GM19452 (cell line): ENCODE measurements around the gene GGACT.
A peak's percentile ranks its signal among the peaks of the same experiment; 100 is the strongest.

ENCODE experiments used
- ATAC-seq: cut with Tn5 transposase; IDR thresholded peaks from one replicate; pipeline ENCODE4 v1.9.1; 2021; ENCODE audit not compliant: unreplicated experiment

Gene GGACT

GRCh38 chr13:100552755-100553154 is 35.8 kb downstream of the GGACT start:
- no peak for ATAC-seq

GRCh38 chr13:100549316-100549715 is 39.3 kb downstream of the GGACT start:
- no peak for ATAC-seq

- no peak for ATAC-seq
Measured at GRCh38 chr13:100547791-100548201, 40.8 kb downstream of the GGACT start.

GRCh38 chr13:100546713-100547405 is 41.7 kb downstream of the GGACT start:
- ATAC-seq = no peak

GRCh38 chr13:100545684-100546061 is 42.9 kb downstream of the GGACT start:
- no peak for ATAC-seq

GRCh38 chr13:100544866-100545683 is 43.5 kb downstream of the GGACT start:
- no peak for ATAC-seq

- no peak for ATAC-seq
Measured at GRCh38 chr13:100543872-100544602, 44.6 kb downstream of the GGACT start.

- peak; percentile 89 for ATAC-seq
Measured at GRCh38 chr13:100542826-100543156, 45.8 kb downstream of the GGACT start.

GRCh38 chr13:100541897-100542825 is 46.4 kb downstream of the GGACT start:
- no peak for ATAC-seq

- ATAC-seq = no peak
Measured at GRCh38 chr13:100540621-100541020, 48.0 kb downstream of the GGACT start.

GRCh38 chr13:100537951-100538462 is 50.6 kb downstream of the GGACT start:
- no peak for ATAC-seq

- no peak for ATAC-seq
Measured at GRCh38 chr13:100537486-100537885, 51.1 kb downstream of the GGACT start.

GRCh38 chr13:100536643-100537180 is 51.9 kb downstream of the GGACT start:
- no peak for ATAC-seq

GRCh38 chr13:100535426-100536135 is 53.0 kb downstream of the GGACT start:
- no peak for ATAC-seq

- no peak for ATAC-seq
Measured at GRCh38 chr13:100534911-100535310, 53.7 kb downstream of the GGACT start.

- ATAC-seq = no peak
Measured at GRCh38 chr13:100534147-100534843, 54.3 kb downstream of the GGACT start.

- ATAC-seq = no peak
Measured at GRCh38 chr13:100533588-100534041, 55.0 kb downstream of the GGACT start.

GRCh38 chr13:100532836-100533435 is 55.7 kb downstream of the GGACT start:
- ATAC-seq = no peak
